Fibroblast of skin of left biceps (primary cell): ENCODE data around the gene ZCCHC24.
A peak's percentile ranks its signal among the peaks of the same experiment; 100 is the strongest.

ENCODE experiments used
- DNase-seq, 2 experiments: peaks; one replicate each; pipeline ENCODE4 v3.0.0-alpha.2; 2013; ENCODE audit warnings: low read depth in 2 of 2

ZCCHC24 gene

DNA sequence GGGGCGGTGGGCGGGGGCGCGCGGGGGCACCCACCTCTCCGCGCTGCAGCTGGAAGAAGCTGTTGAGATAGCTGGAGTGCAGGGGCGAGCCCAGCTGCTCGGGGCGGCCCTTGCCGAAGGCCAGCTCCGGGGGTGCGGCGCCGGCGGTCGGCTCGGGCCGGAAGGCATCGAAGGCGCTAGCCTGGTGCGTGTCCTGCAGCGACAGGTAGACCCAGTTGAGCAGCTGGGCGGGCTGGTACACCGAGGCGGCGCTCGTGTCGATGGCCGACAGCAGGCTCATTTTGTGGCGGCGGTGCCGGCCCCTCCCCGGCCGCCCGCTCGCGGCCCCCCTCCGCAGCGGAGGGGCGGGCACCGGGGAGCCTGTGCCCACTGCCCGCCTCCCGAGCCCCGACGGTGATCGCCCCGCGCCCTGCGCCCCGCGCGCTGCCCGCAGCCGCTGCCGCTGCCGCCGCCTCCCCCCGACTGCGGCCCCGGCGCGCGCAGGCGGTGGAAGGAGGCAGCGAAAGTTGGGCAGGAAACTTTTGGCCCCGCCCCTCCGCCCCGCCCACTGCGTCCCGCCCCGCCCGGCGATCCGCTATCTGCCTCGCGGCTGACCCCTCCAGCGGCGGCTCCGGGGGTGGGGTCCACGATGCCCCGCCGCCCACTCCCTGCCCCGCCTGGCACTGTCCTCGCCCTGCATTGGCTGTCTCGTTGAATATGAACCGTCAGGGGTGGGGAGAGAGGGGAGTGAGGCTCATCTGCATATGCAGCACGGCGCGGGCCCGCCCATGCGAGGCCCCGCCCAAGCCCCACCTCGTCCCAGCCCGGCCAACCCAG, at the start of gene ZCCHC24:
Gene ZCCHC24, minus strand, starts transcription at position 464 of the 816 bp plus-strand sequence. Its CDS starts 184 bp downstream, at position 280.
- DNase-seq: peak; percentile 98 to 99

DNA sequence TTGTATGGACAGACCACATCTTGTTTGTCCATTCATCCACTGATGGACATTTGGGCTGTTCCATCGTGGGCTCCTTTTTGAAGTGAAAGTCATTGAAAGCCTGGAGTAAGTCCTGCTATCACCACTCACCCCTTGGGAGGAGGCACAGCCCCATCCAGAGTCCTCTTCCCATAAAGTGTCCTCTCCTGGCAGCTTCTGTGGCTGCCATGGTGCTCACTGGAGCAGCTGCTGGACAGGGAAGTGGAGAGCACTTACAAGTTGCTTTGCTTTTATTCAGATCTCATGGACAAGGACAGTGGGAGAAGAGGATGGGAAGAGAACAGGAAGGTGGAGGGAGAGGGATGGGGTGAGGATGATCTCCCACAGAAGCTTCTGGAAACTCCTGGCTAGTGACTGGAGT, 48.4 kb upstream of the ZCCHC24 start:
- no peak for DNase-seq

DNA sequence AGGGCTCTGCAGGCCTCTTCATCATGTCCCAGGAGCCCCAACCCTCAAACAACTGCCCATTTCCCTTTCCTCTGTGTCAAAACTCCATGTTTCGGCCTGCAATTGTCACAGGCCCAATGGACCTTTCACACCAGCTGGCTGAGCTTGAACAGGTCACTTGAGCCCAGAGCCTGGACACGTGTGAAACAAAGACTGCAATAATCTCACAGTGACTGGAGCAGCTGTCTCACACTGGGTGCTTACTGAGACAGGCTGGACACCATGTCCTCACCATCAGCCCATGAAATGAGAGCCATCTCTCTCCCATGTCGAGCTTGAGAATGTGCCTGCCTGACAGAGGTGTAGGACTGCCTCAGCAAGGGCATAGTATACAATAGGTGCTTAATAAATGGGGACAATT, 47.4 kb upstream of the ZCCHC24 start:
- DNase-seq: no peak

DNA sequence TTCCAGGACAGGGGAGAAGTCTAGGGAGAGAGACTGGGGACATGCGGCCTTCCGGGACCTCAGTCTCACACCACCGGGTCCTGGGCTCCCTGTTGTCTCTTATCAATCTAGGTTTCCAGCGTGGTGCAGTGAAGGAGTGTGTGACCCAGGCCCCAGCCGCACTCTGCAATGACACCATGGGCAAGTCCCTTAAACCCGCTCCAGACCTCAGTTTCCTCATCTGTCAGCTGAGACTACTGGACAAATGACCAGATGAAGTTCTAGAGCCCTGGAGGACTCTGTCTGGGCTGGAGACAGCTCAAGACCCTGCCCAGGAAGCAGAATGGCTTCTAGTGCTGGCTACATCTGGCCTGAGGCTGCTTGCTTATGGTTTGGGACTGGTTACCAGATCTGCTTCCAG, 46.8 kb upstream of the ZCCHC24 start:
- no peak for DNase-seq

DNA sequence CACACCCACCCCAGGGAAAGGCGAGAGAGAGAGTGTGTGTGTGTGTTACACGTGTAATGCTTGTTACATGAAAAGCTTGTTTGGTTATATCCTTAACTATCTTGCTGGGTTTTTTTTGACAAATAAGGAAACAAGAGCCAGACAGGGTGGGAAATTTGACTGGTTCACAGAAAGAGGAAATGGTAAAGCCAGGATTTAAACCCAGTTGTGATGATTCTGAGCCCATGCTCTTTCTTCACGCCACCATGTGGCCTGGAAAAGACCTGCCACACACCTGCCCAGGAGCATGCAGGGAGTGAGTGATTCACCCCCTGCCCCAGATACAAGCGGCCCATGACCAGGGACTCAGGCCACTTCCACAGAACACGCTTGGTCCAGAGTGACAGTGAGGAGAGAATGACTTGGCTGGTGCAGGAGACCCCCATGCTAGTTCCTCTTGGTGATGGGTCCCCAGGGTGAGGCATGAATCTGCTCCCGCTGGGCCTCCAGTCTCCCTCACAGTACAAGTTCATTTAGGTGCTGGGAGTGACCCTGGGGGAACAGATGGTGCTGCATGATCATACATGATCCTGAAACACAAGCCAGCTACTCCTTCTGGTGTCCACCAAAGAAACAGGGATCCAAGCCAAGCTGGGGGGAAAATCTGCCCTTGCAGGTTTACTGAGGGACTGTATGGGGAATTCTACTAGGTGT, 45.9 kb upstream of the ZCCHC24 start:
- DNase-seq: no peak

DNA sequence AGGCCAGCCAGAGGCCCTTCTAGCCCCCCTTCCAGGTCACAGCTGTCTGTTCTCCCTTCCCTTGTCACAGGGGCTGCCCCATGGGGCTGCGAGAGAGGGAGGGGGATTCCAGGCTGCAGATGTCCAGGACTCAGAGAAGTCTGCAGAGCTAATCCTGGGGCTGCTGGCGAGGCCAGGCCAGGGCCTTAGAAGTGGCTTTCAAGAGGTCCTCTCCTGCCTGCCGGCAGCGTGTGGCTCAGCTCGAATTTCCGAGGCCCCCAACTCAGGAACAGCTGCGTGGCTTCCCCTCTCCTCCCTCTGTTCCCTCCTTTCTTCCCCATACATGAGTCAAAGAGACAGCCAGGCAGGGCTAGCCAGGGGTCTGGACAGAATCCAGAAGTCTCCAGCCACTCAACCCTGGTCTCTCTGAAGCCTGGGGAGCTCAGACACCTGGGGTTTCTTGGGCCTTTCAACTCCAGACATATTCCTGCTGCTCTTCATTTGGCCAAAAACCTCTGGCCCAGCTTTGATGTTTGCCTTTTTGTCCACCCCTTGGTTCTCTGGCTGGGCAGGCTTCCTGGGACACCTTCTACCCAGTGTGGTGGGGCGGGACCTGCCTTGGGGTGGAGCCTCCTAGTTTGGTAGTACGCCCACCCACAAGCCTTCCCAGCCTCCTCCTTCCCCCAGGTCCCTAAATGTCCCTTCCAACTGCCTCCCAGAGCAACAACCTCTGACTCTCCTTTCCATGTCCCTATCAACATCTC, 45.1 kb upstream of the ZCCHC24 start:
- no peak for DNase-seq

DNA sequence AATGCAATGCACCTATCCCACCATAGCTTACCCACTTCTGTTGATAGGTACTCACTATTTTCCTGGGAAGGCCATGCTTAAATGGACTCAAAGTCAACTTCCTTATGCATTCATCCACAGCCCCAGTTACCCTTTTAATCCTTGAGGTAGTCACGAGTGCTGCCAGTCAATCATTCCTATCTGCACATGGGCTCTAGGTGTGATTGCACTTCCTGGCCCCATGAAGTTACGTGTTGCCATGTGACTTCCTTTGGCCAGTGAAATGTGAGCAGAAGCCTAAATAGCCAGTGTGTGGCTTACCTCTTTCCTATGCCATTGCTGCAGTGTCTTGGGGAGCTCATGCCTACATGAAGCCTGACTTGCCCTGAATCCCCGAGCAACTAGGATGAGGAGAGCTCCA, 43.4 kb upstream of the ZCCHC24 start:
- DNase-seq: no peak

DNA sequence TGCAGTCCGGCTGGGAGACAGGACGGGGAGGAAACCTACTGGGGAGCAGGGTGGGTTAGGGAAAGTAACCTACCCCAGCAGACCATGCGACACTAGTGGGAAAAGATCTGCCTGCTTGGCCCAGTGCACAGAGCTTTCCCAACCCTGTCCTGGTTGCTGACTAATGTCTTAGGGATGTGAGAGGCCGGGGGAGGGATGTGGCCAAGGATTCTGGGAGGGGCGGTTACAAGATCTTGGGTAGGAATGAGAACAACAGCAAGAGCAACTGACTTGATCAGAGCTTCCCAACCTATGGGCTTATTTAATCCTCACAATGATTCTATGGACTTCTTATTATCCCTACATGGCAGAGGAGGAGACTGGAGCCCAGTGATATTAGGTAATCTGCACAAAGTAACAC, 42.9 kb upstream of the ZCCHC24 start:
- DNase-seq: peak; percentile 75 to 78

DNA sequence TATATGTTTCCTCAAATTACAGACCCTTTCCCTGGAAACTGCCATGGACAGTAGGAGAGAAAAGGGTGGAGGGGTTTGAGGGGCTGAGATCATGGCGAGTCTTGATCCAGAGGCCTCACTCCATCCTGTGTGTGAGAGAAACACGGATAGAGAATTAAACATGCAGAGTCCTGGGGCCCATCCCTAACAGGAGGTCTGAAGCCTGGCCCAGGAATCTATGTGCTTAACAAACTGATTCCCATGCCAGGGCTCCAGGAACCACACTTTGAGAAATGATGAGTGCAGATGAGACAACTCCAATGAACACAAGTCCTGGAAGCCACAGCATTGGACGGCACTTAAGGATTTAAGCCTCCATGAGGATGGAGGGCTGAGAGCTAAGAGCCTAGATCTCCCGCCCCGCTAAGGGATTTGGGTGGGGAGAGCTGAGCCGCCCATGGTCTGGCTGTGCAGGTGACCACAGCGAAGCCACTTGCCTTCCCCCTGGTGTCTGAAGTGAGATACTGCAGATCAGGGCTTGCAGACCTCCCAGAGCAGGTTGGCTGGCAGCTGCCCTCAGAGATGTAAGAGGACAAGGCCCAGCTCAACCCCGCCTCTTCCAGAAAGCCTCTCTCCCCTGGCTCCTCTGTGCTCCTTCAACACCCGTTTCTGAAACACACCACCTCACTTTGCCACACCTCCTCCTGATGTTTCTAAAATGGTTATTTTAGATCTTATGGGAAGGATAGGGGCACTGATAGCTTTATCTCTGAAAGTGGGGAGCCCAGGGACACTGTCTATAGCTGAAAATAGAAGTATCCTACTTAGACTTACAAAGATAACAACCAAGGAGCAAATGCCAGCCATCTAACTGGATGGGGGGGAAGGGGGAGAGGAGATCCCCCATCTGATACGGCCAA, 42.1 kb upstream of the ZCCHC24 start:
- DNase-seq: peak in 1 of 2 experiments; percentile 21

DNA sequence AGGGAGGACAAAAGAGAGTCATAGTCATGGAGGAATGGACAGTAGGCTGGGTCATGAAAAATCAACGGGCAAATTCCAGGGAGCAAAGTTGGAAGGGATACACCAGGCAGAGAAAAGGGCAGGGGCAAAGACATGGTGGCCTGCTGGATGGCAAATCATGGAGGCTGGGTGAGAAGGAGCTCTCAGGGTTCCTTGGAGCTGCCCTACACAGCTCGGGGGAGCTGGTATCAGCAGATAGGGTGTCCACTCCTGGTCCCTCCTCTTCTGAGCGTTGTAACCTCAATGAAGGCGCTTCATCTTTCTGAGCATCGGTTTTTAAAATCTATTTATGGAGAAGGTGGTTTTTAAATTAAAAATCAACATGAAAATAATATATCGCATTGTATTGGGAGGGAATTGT, 39.1 kb upstream of the ZCCHC24 start:
- DNase-seq: no peak

DNA sequence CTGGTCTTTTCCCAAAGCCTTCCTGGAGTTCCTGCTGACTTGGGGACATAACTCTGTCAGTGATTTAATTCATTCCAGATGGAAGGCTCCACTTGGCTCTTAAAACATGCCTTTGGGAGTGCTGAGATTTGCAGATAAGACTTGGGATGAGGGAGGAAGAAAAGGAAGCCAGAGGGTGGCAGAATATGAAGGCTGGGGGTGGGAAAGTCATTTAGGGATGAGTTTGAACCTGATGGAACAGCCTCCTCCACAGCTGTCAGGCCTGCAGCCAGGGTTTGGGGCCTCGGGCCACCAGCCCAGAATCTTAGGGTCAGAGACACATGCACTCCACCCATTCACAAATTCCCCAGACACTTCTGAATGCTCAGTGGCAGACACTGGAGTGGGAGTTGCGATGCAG, 38.5 kb upstream of the ZCCHC24 start:
- DNase-seq: peak; percentile 78 to 80

DNA sequence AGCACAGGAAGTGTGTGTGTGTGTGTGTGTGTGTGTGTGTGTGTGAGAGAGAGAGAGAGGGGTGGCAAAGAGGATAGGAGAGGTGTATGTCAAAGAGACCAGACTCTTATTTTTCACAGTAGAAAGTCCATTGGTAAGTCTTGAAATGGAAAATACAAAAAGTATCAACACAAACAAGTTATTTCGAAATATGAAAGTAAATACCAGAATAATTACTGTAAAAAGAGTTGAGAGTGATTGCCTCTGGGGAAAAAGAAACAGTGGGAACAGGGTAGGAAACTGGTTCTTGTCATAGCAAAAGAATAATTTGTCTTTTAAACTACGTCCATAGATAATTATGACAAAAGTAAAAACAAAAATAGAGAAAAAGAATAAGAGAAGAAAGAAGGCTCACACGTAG, 37.9 kb upstream of the ZCCHC24 start:
- no peak for DNase-seq

DNA sequence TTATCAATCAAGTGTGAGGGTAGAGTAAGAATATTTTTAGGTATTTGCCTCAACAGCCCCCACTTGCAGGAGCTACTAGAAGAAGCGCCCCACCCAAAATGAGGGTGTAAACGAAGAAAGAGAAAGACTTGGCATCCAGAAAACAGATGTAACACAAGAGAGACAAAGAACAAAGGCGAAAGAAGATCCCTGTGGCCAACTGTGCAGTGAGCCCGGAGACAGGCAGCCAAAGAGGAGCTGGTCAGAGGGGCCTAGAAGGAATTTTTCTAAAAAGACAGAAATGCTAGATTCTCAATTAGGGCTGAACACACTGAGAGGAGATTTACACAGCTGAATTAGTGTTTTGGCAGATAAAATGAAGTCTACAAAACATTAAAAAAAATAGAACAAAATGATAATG, 37.3 kb upstream of the ZCCHC24 start:
- no peak for DNase-seq

DNA sequence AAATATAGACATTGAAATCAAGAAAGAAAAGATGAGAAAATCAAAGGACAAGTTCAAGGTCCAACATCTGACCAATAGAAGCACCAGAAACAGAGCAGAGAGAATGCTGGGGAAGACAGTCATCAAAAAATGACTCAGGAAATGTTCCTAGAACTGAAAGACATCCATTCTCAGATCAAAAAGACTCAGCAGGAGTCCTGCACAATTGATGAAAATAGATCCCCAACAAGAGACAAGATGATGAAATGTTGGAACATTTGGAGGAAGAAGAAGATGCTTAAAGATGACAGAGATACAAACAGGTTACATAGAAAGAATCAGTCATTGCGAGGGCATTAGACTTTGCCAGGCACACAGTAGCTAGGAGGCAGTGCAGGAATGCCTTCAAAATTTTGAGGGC, 36.9 kb upstream of the ZCCHC24 start:
- no peak for DNase-seq

DNA sequence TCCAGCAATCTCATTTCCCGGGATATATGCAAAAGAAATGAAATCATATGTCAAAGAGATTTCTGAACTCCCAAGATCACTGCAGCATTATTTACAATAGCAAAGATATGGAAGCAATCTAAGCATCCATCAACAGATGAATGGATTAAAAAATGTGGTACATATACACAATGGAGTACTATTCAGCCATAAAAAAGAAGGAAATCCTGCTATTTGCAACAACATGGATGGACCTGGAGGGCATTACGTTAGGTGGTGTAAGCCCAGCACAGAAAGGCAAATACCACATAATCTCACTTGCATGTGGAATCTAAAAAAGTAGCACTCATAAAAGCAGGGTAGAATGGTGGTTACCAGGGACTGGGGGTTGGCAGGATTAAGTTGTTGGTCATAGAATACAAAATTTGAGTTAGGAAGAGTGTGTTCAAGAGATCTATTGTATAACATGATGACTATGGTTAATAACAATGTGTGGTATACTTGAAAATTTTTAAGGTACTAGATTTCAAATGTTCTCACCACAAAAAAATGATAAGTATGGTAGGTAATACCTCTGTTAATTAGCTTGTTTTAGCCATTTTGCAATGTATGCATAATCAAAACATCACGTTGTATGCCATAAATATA, 34.0 kb upstream of the ZCCHC24 start:
- no peak for DNase-seq

DNA sequence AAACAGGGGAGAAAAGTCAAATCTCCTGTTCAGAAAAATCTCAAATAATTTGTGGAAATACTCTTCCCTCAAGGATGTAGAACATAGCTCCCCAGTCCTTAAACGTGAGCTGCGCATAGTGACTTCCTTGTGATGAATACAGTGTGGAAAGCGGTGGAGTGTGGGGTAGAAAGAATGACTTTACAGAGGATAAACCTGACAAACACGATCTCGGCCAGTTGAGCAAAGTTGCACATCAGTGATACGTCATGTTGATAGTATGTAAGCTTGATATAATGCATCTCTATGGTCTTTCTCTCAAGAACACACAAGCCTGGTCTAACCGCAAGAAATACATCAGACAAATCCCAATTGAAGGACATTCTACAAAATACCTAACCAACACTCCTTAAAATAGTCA, 32.0 kb upstream of the ZCCHC24 start:
- no peak for DNase-seq

DNA sequence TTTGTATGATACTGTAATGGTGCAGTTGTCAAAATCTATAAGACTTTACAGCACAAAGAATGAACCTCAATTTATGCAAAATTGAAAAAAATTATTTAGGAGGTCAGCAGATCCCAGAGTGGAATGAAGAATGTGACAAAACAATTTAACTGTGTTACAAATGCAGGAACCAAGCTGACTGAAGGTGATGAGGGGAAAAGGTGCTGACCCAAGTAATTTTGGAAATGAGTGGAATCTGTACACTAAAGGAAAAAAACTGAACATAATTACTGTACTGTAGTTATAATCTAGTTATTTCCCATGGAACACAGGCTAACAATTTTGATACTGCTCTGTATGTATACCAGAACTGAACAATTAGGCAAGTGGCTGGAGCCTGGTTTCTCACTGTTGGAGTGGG, 31.2 kb upstream of the ZCCHC24 start:
- DNase-seq: no peak

DNA sequence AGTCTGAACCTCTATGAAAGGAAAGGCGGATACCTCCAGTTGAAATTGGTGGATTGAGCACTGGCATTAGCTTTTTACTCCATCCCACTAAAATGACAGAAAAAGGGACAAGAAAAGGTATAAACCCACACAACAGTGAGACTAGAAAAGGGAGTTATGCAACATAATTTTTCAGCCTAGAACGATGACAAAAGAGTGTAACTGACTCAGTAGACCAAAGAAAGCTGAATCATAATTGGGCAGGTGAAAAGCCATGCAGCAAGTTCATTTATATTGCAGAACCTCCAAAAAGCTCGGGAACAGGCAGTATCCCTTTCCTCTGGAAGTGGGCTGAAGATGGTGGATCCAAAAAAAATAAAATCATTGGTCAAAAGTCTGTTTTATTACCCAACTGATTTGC, 30.5 kb upstream of the ZCCHC24 start:
- DNase-seq: no peak

DNA sequence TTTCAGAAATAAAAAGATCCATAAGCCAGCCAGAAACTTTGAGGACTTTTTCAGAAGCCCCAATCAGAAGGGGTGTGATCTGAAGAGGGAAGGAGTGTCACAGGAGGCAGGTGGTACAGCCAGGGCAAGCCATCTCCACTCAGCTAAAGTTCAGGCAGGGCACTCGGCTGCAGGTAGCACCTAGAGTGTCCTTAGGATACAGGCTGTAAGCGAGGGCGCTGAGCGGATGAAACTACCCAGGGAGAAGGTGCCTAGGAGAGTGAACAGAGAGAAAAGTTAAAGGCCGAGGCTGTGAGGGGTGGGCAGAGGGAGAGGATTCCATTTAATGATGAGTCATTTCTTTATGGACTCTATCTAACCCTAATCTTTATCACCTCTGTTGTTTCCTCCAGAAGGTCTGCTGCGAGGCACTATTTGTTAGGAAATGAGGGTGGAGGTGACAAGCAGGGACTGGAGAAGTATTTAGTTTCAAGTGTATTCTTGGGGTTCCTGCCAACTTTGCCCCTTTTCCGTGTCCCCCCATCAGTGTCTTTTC, 29.8 kb upstream of the ZCCHC24 start:
- DNase-seq: no peak

DNA sequence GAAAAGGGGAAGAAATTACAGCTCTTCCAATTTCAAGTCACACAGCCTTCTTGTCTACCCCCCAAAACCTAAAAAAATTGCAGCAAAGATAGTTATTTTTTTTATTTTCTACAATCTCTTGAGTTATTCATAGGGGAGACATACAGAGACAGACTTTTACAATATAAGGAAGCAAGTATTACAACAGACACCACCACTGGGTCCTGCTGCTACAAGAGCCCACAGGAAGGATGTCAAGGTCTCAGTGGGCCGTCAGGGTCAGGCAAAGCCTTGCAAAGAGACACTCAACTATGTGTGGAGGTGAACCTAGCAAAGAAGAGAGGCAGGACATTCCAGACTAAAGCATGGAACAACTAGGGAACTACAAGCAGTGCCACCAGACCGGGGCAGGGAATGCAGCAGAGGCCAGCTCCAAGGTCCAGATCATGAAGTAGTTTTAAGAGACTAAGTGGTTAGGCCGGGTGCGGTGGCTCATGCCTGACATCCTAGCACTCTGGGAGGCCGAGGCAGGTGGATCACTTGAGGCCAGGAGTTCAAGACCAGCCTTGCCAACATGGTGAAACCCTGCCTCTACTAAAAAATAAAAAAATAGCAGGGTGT, 28.2 kb upstream of the ZCCHC24 start:
- DNase-seq: no peak
